ENCODE measurements around the gene ZNF839. TPM values are rescaled to one million over a fixed set of nuclear protein-coding genes. Genes with fewer than 3 reads are reported as not detected.
"Not testable (repeated sequence)": the region's sequence is repeated elsewhere in the genome, so short reads cannot be mapped to it uniquely, and the experiment has no call there.

The ZNF839 gene
- total RNA-seq, 1 donor, result 7.5 TPM

DNA sequence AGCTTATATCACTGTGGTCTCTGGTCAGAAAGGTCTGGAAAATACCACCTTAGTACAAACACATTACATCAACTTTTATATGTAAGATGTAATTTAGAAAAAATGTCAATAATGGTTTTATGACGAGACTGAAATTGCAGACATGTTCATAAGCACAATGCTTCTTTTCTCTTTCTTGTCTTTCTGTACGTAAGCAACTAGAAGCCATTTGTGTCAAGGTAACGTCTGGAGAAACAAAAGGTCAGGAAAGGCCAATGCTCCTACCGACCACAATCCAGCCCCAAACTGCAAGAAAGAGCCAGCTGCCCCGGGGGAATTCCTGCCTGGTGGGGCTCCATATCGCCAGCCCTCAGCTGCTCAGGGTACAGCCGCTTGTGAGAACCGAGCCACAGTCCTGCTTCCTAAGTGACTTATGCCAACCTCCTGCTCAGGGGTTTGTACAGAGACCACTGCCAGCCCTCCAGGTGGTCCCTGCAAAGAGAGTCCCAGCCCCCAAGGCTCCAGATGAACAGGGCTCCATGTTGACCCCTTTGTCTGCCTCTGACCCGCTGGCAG is 6.3 kb downstream of the ZNF839 start:
- DNase-seq (ENCODE audit: low read depth), result no peak
- TF ChIP-seq, protein P1, sequence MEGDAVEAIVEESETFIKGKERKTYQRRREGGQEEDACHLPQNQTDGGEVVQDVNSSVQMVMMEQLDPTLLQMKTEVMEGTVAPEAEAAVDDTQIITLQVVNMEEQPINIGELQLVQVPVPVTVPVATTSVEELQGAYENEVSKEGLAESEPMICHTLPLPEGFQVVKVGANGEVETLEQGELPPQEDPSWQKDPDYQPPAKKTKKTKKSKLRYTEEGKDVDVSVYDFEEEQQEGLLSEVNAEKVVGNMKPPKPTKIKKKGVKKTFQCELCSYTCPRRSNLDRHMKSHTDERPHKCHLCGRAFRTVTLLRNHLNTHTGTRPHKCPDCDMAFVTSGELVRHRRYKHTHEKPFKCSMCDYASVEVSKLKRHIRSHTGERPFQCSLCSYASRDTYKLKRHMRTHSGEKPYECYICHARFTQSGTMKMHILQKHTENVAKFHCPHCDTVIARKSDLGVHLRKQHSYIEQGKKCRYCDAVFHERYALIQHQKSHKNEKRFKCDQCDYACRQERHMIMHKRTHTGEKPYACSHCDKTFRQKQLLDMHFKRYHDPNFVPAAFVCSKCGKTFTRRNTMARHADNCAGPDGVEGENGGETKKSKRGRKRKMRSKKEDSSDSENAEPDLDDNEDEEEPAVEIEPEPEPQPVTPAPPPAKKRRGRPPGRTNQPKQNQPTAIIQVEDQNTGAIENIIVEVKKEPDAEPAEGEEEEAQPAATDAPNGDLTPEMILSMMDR (IDR thresholded peaks at IDR 0.05; ENCODE audit: insufficient read depth, low read length), result no peak
- no peak overlapping the region for H3K4me3 ChIP-seq (ENCODE audit: low read depth, low read length)

DNA sequence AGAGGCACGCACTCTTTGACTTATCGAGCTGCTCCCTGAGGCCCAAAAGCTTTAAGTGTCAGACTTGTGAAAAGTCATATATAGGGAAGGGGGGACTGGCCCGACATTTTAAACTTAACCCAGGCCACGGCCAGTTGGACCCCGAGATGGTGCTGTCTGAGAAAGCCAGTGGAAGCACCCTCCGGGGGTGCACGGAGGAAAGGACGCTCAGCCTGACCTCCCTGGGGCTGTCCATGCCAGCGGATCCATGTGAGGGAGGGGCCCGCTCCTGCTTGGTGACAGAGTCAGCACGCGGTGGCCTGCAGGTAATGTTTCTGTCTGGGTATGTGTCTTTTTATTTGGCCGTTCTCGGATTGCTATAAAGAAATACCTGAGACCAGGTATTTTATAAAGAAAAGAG is 7.0 kb downstream of the ZNF839 start:
- no peak overlapping the region for H3K4me3 ChIP-seq (ENCODE audit: low read depth, low read length)
- DNase-seq (ENCODE audit: low read depth), result no peak
- TF ChIP-seq, protein P1 (IDR thresholded peaks at IDR 0.05; ENCODE audit: insufficient read depth, low read length), result no peak

DNA sequence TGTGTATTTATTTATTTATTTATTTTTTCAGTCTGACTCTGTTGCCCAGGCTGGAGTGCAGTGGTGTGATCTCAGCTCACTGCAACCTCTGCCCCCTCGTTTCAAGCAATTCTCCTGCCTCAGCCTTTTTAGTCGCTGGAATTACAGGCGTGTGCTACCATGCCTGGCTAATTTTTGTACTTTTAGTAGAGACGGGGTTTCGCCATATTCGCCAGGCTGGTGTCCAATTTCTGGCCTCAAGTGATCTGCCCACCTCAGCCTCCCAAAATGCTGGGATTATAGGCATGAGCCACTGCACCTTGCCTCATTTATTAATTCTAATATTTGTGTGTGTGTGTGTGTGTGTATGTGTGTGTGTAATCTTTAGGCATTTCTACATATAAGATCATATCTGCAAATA is 9.8 kb downstream of the ZNF839 start:
- not testable (repeated sequence) for H3K4me3 ChIP-seq (ENCODE audit: low read depth, low read length); DNase-seq (ENCODE audit: low read depth)

DNA sequence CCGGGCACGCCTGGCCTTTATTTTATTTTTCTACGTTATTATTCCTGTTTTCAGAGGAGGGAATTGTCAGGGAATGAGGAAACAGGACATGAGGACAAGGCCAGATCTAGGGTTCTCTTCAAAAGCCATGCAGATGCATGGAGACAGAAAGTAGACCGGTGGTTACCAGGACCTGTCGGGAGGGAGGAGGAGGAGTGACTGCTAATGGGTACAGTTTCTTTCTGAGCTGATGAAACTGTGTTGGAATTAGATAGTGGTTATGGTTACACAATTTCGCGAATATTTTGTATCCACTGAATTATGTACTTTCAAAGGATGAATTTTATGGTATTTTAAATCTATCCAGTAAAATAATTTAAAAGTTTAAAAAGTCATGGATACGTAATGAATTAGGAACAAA is 11.3 kb downstream of the ZNF839 start:
- H3K4me3 ChIP-seq (ENCODE audit: low read depth, low read length), result no peak overlapping the region
- no peak for DNase-seq (ENCODE audit: low read depth)
- TF ChIP-seq, protein P1 (IDR thresholded peaks at IDR 0.05; ENCODE audit: insufficient read depth, low read length), result no peak

DNA sequence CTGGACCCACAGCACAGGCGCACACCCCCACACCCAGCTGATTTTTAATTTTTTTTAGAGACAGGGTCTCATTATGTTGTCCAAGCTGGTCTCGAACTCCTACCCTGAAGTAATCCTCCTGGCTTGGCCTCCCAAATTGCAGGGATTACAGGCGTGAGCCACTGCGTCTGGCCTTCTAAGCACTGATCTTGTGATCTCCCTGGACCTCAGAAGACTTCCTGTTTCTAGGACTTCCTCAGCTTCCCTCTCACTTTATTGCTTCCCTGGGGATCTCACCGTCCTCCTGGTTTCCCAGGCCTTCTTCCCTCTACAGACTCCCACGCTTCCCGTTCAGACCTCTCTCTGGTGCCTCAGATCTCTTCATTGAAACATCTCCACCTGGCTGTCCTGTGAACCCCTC is 13.8 kb downstream of the ZNF839 start:
- H3K4me3 ChIP-seq (ENCODE audit: low read depth, low read length), result no peak overlapping the region
- TF ChIP-seq, protein P1 (IDR thresholded peaks at IDR 0.05; ENCODE audit: insufficient read depth, low read length), result no peak
- no peak for DNase-seq (ENCODE audit: low read depth)

DNA sequence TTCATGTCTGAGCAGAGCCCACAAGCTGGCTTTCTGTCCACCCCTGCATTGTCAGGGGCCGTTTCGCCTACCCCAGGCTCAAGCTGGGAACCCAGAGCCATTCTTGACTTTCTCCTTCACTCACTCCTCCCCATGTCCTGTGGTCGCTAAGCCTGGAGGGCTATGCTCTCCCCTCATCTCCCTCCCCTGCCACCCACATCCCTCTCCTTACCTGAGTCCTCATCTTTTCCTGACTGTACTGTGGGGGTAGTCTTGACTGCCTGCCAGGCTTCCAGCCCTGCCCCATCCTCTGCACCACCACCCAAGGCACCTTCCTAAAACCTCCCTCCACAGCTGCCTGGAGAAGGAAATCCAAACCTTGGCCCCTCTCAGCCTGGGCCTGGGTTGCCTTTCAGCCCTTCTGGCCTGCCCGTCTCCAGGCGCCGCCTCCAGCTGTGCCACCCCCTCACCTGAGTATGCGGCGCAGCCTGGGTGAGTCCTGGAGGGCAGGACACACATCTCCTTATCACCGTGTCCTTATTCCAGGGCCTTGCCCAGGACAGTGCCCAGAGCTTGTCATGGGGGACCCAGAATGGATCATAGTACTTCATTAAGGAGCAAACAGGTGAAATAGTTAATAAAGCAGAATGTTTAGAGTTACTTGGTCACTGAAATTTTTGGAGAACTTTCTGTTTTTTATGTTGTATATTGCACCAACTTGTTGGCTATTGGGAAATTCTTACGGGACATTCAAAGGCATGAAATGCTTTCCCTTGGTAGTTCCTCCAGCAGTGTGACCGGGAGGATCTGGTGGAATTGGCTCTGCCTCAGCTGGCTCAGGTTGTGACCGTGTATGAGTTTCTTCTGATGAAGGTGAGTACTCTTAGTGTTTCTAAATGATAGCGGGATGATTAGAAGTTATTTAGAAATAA is 14.5 kb downstream of the ZNF839 start:
- TF ChIP-seq, protein P1 (IDR thresholded peaks at IDR 0.05; ENCODE audit: insufficient read depth, low read length), result no peak
- no peak overlapping the region for H3K4me3 ChIP-seq (ENCODE audit: low read depth, low read length)
- no peak for DNase-seq (ENCODE audit: low read depth)

DNA sequence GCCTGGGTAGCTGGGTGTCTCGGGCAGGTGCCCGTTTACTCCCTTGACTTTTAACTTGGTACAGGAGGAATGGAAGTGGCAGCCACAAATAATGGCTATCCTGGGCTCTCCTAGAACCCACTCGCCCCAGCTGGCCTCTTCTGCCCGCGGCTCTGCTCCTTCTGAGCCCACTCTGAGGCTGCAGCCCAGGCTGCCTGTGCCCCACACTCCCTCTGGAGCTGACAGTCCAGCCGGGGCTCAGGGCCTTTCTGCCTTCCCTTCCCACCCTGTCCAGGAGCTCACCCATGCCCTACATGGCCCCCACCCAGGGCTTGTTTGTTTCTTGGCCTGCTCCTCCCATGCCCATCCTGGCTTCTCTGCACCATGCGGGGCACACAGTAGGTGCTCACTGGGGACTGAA is 15.6 kb downstream of the ZNF839 start:
- TF ChIP-seq, protein P1 (IDR thresholded peaks at IDR 0.05; ENCODE audit: insufficient read depth, low read length), result no peak
- no peak for DNase-seq (ENCODE audit: low read depth)
- H3K4me3 ChIP-seq (ENCODE audit: low read depth, low read length), result no peak overlapping the region
